ENCODE data around the gene ZC3H7A. TPM values are rescaled to one million over a fixed set of nuclear protein-coding genes. Genes with fewer than 3 reads are reported as not detected.

Gene ZC3H7A
- total and polyA plus RNA-seq, 10 of the 15 experiments (the other 5 are each of a cell fraction or from before 2014, with no cell fraction given) = 46.3 to 188 (median 68.6) TPM

GRCh38 chr16:11828696-11829095 is 31.6 kb upstream of the ZC3H7A start:
- WGBS (ENCODE audit: insufficient coverage, insufficient replicate concordance, low lambda C conversion rate, missing lambda C conversion rate) = 57% methylated on average over 5 of the region's 5 CpGs
- TF ChIP-seq TBL1XR1 (IDR thresholded peaks at IDR 0.05; ENCODE audit: low read depth, low read length) = no peak
- no peak for TF ChIP-seq RCOR1 (conservative IDR thresholded peaks at IDR 0.05; ENCODE audit: low read depth, low read length)
- TF ChIP-seq ATF7 (IDR thresholded peaks at IDR 0.05; ENCODE audit: low read depth) = no peak
- TF ChIP-seq STAT1 (conservative IDR thresholded peaks at IDR 0.05) = no peak
- no peak for TF ChIP-seq PML (IDR thresholded peaks at IDR 0.05; ENCODE audit: low read length)
- TF ChIP-seq RB1 (IDR thresholded peaks at IDR 0.05; ENCODE audit: borderline replicate concordance) = no peak
- TF ChIP-seq RFX5 (IDR thresholded peaks at IDR 0.05; ENCODE audit: low read depth, low read length) = no peak
- TF ChIP-seq JUND (IDR thresholded peaks at IDR 0.05; ENCODE audit: low read depth, low read length) = no peak
- no peak for TF ChIP-seq LARP7 (IDR thresholded peaks at IDR 0.05)
- no peak for TF ChIP-seq POLR2A (IDR thresholded peaks at IDR 0.05; ENCODE audit: low read depth, low read length)
- no peak for TF ChIP-seq RBBP5 (conservative IDR thresholded peaks at IDR 0.05)
- TF ChIP-seq CUX1 (IDR thresholded peaks at IDR 0.05; ENCODE audit: insufficient replicate concordance, low read depth, low read length) = no peak
- H3K79me2 ChIP-seq (ENCODE audit: control insufficient read depth, insufficient read depth, low read length) = no peaks in the 10 kb centered on the region
- no peaks in the 10 kb centered on the region for H3K4me1 ChIP-seq (ENCODE audit: control insufficient read depth, insufficient read depth, low read length)
- POLR2A ChIA-PET = interaction anchor here (0.7 kb wide), 2 partner anchors 32 to 260 kb away, joined by 4 read pairs; partner anchors contain the start of gene ZC3H7A
- RAD21 ChIA-PET (ENCODE audit: unreplicated experiment) = no interaction called here
- H3K27me3 ChIP-seq (replicated peaks in 1 of 2; ENCODE audit: control insufficient read depth in 2 of 2, insufficient read depth in 2 of 2, low read length in 1 of 2) = no peaks in the 10 kb centered on the region
- no peak overlapping the region for H3K4me2 ChIP-seq (ENCODE audit: control insufficient read depth, insufficient read depth)
- no peak for ATAC-seq
- no peak overlapping the region for H3K4me3 ChIP-seq
- H2AFZ ChIP-seq (ENCODE audit: control insufficient read depth, low read depth, low read length) = no peak overlapping the region
- intact Hi-C loops (cut with micrococcal nuclease; ENCODE audit: unreplicated experiment) = no loop called here
- FAIRE-seq = no peak
- SMC1A ChIA-PET (ENCODE audit: uncharacterized antibody, unreplicated experiment) = no interaction called here
- H3K9ac ChIP-seq (ENCODE audit: control insufficient read depth, insufficient read depth, low read length) = no peak overlapping the region
- H3K36me3 ChIP-seq (ENCODE audit: control insufficient read depth in 2 of 2, insufficient read depth in 2 of 2, low read length in 1 of 2) = no peaks in the 10 kb centered on the region
- CTCF ChIA-PET = no interaction called here
- no TSS peak for BruUV-seq (replicated peaks)
- no peak overlapping the region for H3K27ac ChIP-seq (ENCODE audit: control insufficient read depth, insufficient read depth)
- DNase-seq (ENCODE audit: low read depth, low spot score) = no peak
- no peaks in the 10 kb centered on the region for H3K9me3 ChIP-seq (replicated peaks; ENCODE audit: control insufficient read depth, insufficient read depth, low read length)
- H4K20me1 ChIP-seq (ENCODE audit: control insufficient read depth, insufficient read depth) = no peaks in the 10 kb centered on the region
- in situ Hi-C loops (cut with MboI) = no loop called here
